H1 (cell line): ENCODE measurements around the gene DPYD. TPM values are rescaled to one million over a fixed set of nuclear protein-coding genes. Genes with fewer than 3 reads are reported as not detected.

Source experiments
- ASH2L ChIP-seq: fragments of 200-600, 300-600 bp; sonication (generic); IDR thresholded peaks from one replicate; pipeline ENCODE4 v1.7.1; 2017; ENCODE audit warnings: low read length
- BRCA1 ChIP-seq: IDR thresholded peaks from 2 replicates; pipeline ENCODE4 v1.6.1; 2012; ENCODE audit warnings: low read depth, low read length, improper control_type of control experiment
- CBX5 ChIP-seq: fragments of 300-800, 300-1000 bp; sonication (generic); IDR thresholded peaks from 2 replicates; pipeline ENCODE4 v1.7.1; 2016; ENCODE audit warnings: antibody characterized with exemption, low read length, low read depth
- CEBPB ChIP-seq: IDR thresholded peaks from 2 replicates; pipeline ENCODE4 v1.6.1; 2012; ENCODE audit warnings: low read depth, low read length
- CTBP2 ChIP-seq: IDR thresholded peaks from 2 replicates; pipeline ENCODE4 v1.7.0; 2011; ENCODE audit warnings: borderline replicate concordance, mild to moderate bottlenecking, moderate library complexity, mixed read lengths, low read length; ENCODE audit not compliant: insufficient read depth, insufficient read length
- FOSL1 ChIP-seq: IDR thresholded peaks from 2 replicates; pipeline ENCODE4 v1.6.1; 2011; ENCODE audit warnings: mild to moderate bottlenecking, low read depth, low read length, moderate library complexity; ENCODE audit not compliant: insufficient read depth
- HDAC6 ChIP-seq: IDR thresholded peaks from one replicate; pipeline ENCODE4 v1.7.1; 2012; ENCODE audit warnings: low read depth, mild to moderate bottlenecking, inconsistent platforms, low read length, moderate library complexity
- TAF7 ChIP-seq: optimal IDR thresholded peaks from 2 replicates; pipeline ENCODE3; 2011; ENCODE audit warnings: low read depth, mild to moderate bottlenecking, inconsistent platforms, low read length, moderate library complexity, borderline replicate concordance
- TBP ChIP-seq: IDR thresholded peaks from 2 replicates; pipeline ENCODE4 v1.6.1; 2011; ENCODE audit warnings: low read depth, low read length, improper control_type of control experiment
- TCF12 ChIP-seq: IDR thresholded peaks from 2 replicates; pipeline ENCODE4 v1.6.1; 2011; ENCODE audit warnings: low read depth, mild to moderate bottlenecking, low read length
- TEAD4 ChIP-seq: IDR thresholded peaks from 2 replicates; pipeline ENCODE4 v1.6.1; 2012; ENCODE audit warnings: low read depth, low read length, inconsistent platforms, mixed read lengths
- ZNF274 ChIP-seq: IDR thresholded peaks from 2 replicates; pipeline ENCODE4 v1.7.0; 2012; ENCODE audit warnings: low read length, borderline replicate concordance; ENCODE audit errors: extremely low read depth
- polyA plus RNA-seq, 7 experiments: library from polyadenylated mRNA; depleted of rRNA in 3 of 7; stranded (reverse) in 5 of 7; unstranded in 2 of 7; fragments of >200 nt in 5 of 7; fragments of 200-250 nt in 2 of 7; gene quantifications; 1 replicate in 5 of 7; 2 replicates in 1 of 7; 4 replicates in 1 of 7; pipeline versions ENCODE4 v1.2.1 to v1.2.3, GENCODE V29; 2011 to 2013; ENCODE audit warnings: missing spikeins in 2 of 7, mixed read lengths in 2 of 7
- total RNA-seq: library from RNA; stranded (reverse); fragmentation: NEBNext Ultra II Directional; extraction: Animal tissue kit (Norgen Biotek cat#: 25700); gene quantifications from 2 replicates; pipeline ENCODE4 v1.2.1, GENCODE V29; 2021
- TF ChIP-seq, protein P1 (sequence below): fragments of 300-600 bp; sonication (generic); IDR thresholded peaks from 2 replicates; pipeline ENCODE4 v1.7.1; 2012; ENCODE audit warnings: low read length, moderate library complexity, mild to moderate bottlenecking, inconsistent platforms; ENCODE audit not compliant: insufficient replicate concordance

Gene DPYD
- total and polyA plus RNA-seq, 2 of the 8 experiments (the other 6 are each of a cell fraction or from before 2014, with no cell fraction given) = 0.29 to 0.73 TPM

- TF ChIP-seq, protein P1, sequence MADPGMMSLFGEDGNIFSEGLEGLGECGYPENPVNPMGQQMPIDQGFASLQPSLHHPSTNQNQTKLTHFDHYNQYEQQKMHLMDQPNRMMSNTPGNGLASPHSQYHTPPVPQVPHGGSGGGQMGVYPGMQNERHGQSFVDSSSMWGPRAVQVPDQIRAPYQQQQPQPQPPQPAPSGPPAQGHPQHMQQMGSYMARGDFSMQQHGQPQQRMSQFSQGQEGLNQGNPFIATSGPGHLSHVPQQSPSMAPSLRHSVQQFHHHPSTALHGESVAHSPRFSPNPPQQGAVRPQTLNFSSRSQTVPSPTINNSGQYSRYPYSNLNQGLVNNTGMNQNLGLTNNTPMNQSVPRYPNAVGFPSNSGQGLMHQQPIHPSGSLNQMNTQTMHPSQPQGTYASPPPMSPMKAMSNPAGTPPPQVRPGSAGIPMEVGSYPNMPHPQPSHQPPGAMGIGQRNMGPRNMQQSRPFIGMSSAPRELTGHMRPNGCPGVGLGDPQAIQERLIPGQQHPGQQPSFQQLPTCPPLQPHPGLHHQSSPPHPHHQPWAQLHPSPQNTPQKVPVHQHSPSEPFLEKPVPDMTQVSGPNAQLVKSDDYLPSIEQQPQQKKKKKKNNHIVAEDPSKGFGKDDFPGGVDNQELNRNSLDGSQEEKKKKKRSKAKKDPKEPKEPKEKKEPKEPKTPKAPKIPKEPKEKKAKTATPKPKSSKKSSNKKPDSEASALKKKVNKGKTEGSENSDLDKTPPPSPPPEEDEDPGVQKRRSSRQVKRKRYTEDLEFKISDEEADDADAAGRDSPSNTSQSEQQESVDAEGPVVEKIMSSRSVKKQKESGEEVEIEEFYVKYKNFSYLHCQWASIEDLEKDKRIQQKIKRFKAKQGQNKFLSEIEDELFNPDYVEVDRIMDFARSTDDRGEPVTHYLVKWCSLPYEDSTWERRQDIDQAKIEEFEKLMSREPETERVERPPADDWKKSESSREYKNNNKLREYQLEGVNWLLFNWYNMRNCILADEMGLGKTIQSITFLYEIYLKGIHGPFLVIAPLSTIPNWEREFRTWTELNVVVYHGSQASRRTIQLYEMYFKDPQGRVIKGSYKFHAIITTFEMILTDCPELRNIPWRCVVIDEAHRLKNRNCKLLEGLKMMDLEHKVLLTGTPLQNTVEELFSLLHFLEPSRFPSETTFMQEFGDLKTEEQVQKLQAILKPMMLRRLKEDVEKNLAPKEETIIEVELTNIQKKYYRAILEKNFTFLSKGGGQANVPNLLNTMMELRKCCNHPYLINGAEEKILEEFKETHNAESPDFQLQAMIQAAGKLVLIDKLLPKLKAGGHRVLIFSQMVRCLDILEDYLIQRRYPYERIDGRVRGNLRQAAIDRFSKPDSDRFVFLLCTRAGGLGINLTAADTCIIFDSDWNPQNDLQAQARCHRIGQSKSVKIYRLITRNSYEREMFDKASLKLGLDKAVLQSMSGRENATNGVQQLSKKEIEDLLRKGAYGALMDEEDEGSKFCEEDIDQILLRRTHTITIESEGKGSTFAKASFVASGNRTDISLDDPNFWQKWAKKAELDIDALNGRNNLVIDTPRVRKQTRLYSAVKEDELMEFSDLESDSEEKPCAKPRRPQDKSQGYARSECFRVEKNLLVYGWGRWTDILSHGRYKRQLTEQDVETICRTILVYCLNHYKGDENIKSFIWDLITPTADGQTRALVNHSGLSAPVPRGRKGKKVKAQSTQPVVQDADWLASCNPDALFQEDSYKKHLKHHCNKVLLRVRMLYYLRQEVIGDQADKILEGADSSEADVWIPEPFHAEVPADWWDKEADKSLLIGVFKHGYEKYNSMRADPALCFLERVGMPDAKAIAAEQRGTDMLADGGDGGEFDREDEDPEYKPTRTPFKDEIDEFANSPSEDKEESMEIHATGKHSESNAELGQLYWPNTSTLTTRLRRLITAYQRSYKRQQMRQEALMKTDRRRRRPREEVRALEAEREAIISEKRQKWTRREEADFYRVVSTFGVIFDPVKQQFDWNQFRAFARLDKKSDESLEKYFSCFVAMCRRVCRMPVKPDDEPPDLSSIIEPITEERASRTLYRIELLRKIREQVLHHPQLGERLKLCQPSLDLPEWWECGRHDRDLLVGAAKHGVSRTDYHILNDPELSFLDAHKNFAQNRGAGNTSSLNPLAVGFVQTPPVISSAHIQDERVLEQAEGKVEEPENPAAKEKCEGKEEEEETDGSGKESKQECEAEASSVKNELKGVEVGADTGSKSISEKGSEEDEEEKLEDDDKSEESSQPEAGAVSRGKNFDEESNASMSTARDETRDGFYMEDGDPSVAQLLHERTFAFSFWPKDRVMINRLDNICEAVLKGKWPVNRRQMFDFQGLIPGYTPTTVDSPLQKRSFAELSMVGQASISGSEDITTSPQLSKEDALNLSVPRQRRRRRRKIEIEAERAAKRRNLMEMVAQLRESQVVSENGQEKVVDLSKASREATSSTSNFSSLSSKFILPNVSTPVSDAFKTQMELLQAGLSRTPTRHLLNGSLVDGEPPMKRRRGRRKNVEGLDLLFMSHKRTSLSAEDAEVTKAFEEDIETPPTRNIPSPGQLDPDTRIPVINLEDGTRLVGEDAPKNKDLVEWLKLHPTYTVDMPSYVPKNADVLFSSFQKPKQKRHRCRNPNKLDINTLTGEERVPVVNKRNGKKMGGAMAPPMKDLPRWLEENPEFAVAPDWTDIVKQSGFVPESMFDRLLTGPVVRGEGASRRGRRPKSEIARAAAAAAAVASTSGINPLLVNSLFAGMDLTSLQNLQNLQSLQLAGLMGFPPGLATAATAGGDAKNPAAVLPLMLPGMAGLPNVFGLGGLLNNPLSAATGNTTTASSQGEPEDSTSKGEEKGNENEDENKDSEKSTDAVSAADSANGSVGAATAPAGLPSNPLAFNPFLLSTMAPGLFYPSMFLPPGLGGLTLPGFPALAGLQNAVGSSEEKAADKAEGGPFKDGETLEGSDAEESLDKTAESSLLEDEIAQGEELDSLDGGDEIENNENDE = no peak
- no peak for TF ChIP-seq TCF12
- no peak for TF ChIP-seq HDAC6
- TF ChIP-seq BRCA1 = no peak
- TF ChIP-seq CBX5 = no peak
- no peak for TF ChIP-seq FOSL1
- TF ChIP-seq CTBP2 = no peak
- no peak for TF ChIP-seq TAF7
- TF ChIP-seq TEAD4 = no peak
- no peak for TF ChIP-seq CEBPB
- no peak for TF ChIP-seq ASH2L
- no peak for TF ChIP-seq TBP
- TF ChIP-seq ZNF274 = no peak
Observed at GRCh38 chr1:97674517-97674916, 246.3 kb downstream of the DPYD start (continued).
